Fibroblast of lung (primary cell): ENCODE measurements around the gene NUDT5.

Experiments used
- EZH2 ChIP-seq: IDR thresholded peaks from 2 replicates; pipeline ENCODE4 v1.5.1; 2012; ENCODE audit warnings: low read length, control low read depth, mild to moderate bottlenecking; ENCODE audit errors: missing control alignments
- TF ChIP-seq, protein P1 (sequence below), 2 donors: IDR thresholded peaks in 1 of 2; conservative IDR thresholded peaks in 1 of 2; 1 replicate in 1 of 2; 2 replicates in 1 of 2; pipeline ENCODE4 v1.5.1; 2011 to 2012; ENCODE audit warnings: low read length in 2 of 2, control low read depth in 1 of 2, inconsistent platforms in 1 of 2, low read depth in 1 of 2, mild to moderate bottlenecking in 1 of 2

DNA sequence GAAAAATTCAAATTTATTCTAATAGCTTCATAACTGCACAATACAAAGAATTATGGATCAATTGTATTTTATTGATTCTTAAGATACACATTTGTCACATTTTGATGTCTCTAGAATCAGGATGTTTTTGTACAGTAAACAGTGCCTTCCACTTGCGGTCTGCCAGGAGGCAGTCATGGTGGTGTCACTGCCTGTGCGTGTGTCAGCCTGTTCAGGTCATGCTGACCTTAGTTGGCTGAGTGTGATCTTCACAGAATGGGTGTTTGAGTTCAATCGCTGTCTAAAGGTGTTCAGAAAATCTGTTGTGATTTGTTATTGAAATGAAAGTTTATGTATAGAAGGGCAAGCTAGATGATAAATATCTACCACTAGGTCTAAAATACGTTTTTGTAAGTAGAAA, 45.5 kb downstream of the NUDT5 start:
- TF ChIP-seq, protein P1, sequence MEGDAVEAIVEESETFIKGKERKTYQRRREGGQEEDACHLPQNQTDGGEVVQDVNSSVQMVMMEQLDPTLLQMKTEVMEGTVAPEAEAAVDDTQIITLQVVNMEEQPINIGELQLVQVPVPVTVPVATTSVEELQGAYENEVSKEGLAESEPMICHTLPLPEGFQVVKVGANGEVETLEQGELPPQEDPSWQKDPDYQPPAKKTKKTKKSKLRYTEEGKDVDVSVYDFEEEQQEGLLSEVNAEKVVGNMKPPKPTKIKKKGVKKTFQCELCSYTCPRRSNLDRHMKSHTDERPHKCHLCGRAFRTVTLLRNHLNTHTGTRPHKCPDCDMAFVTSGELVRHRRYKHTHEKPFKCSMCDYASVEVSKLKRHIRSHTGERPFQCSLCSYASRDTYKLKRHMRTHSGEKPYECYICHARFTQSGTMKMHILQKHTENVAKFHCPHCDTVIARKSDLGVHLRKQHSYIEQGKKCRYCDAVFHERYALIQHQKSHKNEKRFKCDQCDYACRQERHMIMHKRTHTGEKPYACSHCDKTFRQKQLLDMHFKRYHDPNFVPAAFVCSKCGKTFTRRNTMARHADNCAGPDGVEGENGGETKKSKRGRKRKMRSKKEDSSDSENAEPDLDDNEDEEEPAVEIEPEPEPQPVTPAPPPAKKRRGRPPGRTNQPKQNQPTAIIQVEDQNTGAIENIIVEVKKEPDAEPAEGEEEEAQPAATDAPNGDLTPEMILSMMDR (conservative IDR thresholded peaks at IDR 0.05 in 1 of 2, IDR thresholded peaks at IDR 0.05 in 1 of 2; ENCODE audit: low read depth in 1 of 2, low read length in 2 of 2) = no peak
- no peak for TF ChIP-seq EZH2
